Dermis microvascular lymphatic vessel endothelial cell (primary cell): Measurements from ENCODE around the gene LDLRAD3. TPM values are rescaled to one million over a fixed set of nuclear protein-coding genes. Genes with fewer than 3 reads are reported as not detected.

Experiments
- DNase-seq, 2 donors: peaks; one replicate each; pipeline versions ENCODE4 v3.0.0 to v3.0.0-alpha.2; 2010; ENCODE audit warnings: low read depth in 2 of 2
- total RNA-seq: library from RNA; depleted of rRNA; stranded (reverse); fragments of >200 nt; gene quantifications from 2 replicates; pipeline ENCODE4 v1.2.1, GENCODE V29; 2014

LDLRAD3 gene
- total RNA-seq, 1 donor from 2014 or later, result 4.5 TPM

- DNase-seq, result no peak
Measured at GRCh38 chr11:36130401-36130800, 186.5 kb downstream of the LDLRAD3 start.

GRCh38 chr11:36131721-36132397 lies 188.0 kb downstream of the LDLRAD3 start:
- peak; percentile 55 to 70 for DNase-seq

DNA sequence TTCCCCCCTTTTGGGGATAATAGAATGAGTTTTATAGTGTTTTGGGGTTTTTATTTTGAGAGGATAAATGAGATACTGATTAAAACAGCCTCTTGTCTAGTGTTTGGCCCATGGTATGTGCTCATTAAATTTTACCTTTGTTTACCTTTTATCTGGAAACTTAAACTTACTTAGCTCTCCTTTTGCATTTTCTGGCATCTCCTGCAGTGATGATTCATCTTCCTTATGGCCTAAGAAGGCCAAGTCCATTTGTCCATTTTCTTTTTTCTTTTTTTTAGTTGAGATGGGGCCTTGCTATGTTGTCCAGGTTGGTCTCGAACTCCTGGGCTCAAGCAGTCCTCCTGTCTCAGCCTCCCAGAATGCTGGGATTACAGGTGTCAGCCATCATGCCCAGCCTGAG lies 189.1 kb downstream of the LDLRAD3 start:
- peak in 1 of 2 donors; percentile 13 for DNase-seq

DNA sequence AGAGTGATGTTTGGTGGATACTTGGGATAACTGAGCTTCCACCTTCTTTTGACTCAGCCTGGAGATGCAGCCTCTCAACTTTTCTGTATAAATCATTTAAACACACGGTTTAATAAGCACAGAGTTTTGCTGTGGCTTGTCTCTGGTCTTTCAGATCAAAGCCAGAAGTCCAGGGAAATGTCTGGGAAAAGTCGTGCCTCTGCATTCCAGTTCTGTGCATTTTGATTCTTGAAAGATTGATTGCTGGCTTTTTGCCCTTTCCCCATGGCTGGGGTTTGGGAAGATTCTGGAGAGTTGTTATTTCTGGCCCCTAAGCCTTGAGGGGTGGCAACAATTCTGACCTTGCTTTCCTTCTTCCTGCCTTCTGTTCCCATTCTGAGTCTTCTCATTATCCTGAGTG lies 191.2 kb downstream of the LDLRAD3 start:
- DNase-seq, result peak in 1 of 2 donors; percentile 59

DNA sequence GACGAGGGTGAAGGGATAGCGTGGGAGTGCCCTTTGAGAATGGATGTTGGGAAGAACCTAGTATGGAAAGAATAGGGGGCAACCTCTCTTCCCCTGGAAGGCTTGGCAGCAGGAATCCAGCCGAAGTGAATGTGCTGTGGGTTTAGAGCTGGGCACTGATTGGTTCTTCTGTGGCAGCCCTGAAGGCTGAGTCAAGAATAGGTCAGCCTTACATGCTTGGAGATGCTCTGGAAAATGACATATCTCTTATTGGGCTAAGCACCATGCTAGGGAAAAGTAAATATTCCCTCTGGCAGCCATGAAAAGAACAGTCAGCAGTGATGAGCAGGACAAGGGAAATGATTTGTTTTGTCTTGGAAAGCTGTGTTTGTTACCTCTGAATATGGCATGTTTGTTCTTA lies 195.9 kb downstream of the LDLRAD3 start:
- DNase-seq, result no peak

- DNase-seq, result no peak
Measured at GRCh38 chr11:36141196-36141953, 197.5 kb downstream of the LDLRAD3 start.

GRCh38 chr11:36141956-36142355 lies 198.1 kb downstream of the LDLRAD3 start:
- DNase-seq, result no peak

DNA sequence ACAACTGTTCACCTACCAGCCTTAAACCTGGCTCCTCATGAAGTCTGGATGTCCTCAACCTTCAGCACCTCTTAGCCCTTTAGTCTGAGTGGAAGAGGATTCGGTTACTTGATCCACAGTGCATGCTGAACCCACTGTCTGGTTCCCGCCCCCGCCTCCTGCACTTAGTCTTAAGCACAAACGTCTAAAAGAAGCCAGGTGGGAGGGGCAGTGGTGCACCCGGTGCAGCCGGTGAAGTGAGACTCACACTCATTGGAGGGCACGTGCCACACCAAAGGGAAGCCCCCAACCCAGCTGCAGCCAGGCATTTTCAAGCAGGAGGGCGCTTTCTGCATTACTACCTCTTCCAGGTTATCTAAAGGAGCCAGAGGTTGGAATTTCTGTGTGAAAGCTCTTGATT lies 198.6 kb downstream of the LDLRAD3 start:
- DNase-seq, result no peak

DNA sequence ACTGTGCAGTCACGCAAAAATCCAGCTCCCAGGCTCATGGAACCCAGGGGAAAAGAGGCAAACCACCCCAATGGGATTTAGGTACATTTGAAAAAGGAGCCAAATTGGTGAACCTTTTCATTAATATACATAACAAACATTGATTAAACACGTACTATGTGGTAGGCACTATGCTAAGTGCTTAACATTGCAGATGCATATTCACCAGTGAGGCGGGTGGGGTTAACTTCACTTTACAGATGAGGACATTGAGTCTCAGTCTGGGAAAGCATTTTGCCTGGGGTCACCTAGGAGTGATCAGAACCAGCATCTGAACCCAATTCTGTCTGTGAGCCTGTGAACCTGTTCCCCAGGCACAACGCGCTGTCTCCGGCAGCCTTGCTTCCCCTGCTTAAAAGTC lies 199.0 kb downstream of the LDLRAD3 start:
- DNase-seq, result no peak

GRCh38 chr11:36146437-36146836 lies 202.6 kb downstream of the LDLRAD3 start:
- no peak for DNase-seq

DNA sequence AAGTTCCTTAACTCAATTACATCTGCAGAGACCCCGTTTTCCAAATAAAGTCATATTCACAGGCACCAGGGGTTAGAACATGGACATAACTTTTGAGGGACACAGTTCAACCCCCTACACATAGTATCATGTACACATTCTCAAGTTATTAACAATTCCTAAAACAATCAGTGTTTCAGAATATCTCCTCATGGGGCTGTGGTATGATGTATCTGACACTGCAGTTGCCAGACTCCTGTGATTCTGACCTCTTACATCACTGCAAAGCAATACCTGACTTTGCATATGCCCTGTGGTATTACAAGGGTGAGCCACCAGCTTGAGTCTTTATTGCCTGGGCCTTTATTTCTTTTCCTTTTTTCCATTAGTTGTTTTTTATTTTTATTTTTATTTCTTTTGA lies 203.6 kb downstream of the LDLRAD3 start:
- no peak for DNase-seq

- DNase-seq, result no peak
Measured at GRCh38 chr11:36148701-36149100, 204.8 kb downstream of the LDLRAD3 start.

GRCh38 chr11:36149538-36150242 lies 205.8 kb downstream of the LDLRAD3 start:
- DNase-seq, result peak; percentile 36 to 98

DNA sequence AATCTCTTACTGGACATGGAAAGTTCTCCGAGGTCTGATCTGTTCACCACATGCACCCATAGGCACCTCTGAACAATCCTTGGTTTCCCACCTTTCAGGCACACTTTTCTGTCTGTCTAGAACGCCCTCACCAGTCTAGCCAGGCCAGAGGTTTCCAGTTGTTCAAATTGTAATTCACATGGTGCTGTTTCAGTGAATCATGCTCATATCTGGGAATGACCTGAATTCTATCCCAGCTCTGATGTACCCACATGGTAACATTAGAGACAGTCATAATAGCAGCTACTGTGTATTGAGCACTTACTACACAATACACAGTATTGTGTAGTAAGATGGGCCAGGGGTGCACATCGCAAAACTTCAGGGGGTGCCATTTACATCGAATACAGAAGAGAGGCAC lies 207.1 kb downstream of the LDLRAD3 start:
- no peak for DNase-seq

- DNase-seq, result no peak
Measured at GRCh38 chr11:36151933-36152580, 208.2 kb downstream of the LDLRAD3 start.

GRCh38 chr11:36153551-36153950 lies 209.7 kb downstream of the LDLRAD3 start:
- DNase-seq, result no peak

- DNase-seq, result no peak
Measured at GRCh38 chr11:36155124-36155561, 211.3 kb downstream of the LDLRAD3 start.

DNA sequence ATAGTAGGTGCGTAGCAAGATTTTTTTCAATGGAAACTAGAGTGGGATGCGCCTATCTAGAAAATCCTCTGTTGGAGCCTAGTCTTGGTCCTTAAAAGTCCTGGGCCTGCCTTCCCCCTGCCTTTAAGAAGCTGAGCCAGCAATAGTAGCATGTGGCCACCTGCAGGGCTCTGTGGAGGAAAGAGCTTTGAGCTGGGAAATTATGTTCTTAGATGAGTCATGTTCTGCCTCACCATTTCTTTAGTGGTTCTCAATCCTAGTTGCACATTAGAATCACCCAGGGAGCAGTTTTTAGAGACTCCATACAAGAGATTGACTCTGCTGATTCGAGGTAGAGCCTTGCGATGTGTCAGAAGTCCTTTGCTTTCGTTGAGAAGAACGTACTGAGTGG lies 211.9 kb downstream of the LDLRAD3 start:
- peak in 1 of 2 donors; percentile 18 for DNase-seq

- peak in 1 of 2 donors; percentile 65 for DNase-seq
Measured at GRCh38 chr11:36156161-36156816, 212.4 kb downstream of the LDLRAD3 start.

DNA sequence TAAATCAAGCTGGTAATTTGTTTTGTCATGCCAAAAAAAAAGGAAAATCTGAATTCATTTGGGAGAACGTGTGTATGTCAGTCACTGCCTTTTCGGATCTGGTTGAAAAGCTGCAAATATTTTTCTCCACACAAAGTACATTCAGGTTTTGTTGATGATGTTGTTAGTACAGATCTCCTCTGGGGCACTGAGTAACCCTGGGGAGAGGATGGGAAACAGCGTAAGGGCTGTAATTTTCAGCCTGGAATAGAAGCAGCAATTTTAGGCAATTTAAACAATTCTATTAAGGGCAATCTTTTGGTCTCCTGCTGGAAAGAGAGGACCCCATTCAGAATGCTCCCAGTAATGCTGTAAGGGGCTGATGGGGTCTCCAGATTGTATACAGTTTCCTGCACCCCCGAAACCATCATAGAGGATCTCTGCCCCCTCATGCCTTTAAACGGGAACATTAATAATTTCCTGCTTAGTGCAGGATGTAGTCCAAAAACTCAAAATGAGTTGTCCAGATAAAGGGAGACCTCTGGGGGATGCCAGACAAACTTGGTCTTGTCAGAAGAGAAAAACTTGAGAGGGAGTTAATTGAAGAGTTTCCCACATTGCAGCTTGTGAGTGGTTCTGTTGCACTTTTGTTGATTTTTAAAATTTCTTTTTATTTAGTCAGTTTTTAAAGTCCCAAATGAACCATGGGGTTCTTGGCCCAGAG lies 213.1 kb downstream of the LDLRAD3 start:
- no peak for DNase-seq

- no peak for DNase-seq
Measured at GRCh38 chr11:36160091-36160490, 216.2 kb downstream of the LDLRAD3 start.
